HG02870 (cell line): ENCODE data around the gene SLCO3A1.
"Not testable (repeated sequence)": the region's sequence is repeated elsewhere in the genome, so short reads cannot be mapped to it uniquely, and the experiment has no call there.

ENCODE experiments used
- ATAC-seq: cut with Tn5 transposase; IDR thresholded peaks from one replicate; pipeline ENCODE4 v1.9.1; 2021; ENCODE audit warnings: mild to moderate bottlenecking, moderate library complexity; ENCODE audit not compliant: unreplicated experiment

The SLCO3A1 gene

GRCh38 chr15:91956026-91956723, 102.7 kb downstream of the SLCO3A1 start:
- ATAC-seq, result no peak

- ATAC-seq, result no peak
These were observed 107.8 kb downstream of the SLCO3A1 start for GRCh38 chr15:91961357-91961756.

DNA sequence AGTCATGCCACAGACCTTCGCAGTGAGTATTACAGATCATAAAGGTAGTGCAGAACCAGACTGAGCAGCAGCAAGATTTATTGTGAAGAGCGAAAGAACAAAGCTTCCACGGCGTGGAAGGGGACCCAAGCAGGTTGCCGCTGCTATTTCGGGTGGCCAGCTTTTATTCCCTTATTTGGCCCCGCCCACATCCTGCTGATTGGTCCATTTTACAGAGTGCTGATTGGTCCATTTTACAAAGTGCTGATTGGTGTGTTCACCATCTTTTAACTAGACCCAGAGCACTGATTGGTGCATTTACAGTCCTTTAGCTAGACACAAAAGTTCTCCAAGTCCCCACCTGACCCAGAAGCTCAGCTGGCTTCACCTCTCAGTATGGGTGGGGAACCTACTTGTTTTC, 110.2 kb downstream of the SLCO3A1 start:
- not testable (repeated sequence) for ATAC-seq

DNA sequence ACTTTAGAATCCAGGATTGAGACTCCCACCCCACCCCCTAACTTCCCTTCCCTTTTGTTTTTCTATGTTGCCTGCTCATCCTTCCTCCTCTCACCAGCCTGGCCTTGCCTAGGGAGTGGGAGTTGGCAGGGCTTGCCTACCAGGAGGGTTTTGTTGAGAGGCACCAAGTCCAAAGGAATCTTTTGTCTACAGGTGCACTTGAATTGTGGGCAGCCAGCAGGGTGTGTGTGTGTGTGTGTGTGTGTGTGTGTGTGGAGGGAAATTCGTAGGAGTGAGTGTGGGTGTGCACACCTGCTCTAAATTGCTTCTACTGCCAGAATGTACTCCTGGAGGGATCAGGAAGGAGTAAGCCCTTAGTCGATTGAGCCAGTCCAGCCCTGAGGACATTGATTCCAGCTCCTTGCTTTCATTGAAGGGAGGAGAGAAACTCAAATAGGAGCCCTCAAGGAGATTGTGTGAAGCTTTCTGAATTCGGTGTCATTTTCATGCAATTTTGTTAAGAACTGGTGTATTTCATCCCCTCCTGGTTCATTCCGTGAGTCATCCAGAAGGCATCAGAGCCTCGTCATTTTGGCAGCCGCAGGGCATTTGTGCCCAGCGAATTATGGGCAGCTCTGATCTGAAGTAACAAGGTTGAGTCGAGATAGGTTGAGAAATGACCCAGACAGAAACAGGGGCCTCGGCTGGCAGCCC, 112.1 kb downstream of the SLCO3A1 start:
- no peak for ATAC-seq

GRCh38 chr15:91966194-91966552, 112.7 kb downstream of the SLCO3A1 start:
- ATAC-seq, result no peak

DNA sequence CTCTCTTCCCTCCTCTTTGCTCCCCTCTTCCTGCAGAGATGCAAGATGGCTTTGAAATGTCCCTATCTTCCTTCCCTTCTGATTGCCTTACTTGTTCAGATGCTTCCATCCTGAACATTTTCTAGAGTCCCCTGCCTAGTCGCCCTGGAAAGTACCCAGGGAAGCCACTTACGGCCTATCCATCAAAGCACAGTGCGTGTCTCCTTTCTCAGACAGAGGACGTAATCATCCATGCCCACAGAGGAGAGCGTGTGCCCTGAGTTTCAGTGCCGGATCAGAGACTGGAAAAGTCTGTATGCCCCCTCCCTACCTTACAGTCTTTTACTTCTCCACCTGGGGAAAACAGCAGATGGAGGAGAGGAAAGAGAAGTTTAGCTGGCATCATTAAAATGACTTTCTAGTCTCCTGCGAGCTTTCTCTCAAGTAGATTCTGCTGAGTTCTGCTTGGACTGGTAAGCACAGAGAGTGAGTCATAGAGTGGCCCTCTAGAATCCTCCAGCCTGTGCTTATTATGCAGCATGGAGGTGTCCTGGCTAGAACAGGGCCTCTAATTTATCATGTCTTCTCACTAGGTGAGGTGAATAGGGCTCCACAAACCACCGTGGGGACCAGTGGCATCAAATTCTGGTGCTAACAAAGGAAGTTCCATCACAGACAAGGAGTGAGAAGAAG, 114.6 kb downstream of the SLCO3A1 start:
- no peak for ATAC-seq

GRCh38 chr15:91968610-91969009, 115.1 kb downstream of the SLCO3A1 start:
- no peak for ATAC-seq

DNA sequence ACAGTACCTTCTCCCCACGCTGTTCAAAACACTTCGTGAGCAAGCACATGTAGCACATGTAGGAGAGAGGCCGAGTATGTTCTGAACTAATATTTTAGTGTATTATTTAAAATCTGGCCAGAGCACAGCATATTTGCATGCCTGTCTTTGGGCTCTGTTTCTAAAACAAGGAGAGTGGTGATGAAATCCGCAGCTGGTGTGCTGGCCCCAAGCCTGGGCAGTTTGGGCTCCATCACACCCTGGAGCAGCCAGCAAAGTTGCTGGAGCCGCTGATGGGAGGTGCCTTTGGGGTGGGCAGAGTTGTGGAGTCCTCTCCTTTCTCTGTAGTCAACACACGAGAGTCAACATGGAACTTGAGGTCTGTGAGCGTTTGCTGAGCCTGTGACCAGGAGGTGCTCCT, 116.6 kb downstream of the SLCO3A1 start:
- ATAC-seq, result no peak

DNA sequence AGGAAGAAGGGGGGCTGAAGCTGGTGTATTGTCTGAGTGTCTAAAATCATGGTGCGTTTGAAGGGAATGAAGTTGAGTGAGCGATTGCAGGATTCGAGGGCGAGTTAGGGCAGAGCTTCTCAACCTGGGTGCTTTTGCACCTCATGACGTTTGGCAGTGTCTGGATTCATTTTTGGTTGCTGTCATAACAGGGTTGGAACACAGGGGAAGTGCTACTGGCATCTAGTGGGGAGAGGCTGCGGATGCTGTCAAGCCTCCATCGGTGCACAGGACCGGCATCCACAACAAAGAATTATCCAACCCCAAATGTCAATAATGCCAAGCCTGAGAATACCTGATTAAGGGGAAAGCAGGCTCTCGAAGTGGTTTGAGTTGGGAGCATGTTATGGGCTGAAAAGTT, 120.0 kb downstream of the SLCO3A1 start:
- ATAC-seq, result no peak

DNA sequence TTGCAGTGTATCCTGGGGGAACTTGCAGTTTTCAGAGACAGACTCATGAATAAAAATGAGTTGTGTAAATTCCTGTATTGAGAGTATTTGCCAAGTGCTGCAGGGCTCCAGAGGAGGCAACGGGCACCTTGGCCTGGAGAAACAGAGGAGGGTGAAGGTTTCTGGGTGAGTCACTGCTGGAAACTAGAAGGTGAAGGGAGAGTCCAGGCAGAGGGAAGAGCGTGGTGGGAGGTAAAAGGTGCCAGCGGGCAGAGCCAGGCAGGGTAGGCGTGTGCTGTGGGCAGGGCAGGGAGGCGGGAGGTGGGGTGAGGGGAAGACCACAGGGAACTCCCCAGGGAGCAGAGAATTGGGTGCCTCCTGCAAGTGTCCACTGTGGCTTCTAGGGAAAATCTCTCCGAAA, 120.8 kb downstream of the SLCO3A1 start:
- no peak for ATAC-seq

GRCh38 chr15:91975241-91975978, 121.9 kb downstream of the SLCO3A1 start:
- no peak for ATAC-seq

DNA sequence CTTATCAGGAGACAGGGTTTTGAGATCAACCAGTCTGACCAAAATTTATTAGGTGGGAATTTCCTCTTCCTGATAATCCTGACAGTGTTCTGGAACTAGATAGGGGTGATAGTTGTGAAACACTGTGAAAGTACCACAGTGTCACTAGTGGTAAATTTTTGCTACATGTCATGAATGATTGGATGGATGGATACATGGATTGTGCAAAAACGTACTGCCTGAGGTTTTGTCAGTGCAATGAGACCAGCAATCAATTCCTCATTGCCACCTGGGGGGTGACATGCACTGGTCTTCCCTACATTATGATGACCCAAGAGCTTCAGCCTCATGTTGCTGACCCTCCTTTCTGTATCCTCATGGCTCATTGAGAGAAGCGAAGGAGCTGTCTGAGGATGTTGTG, 123.5 kb downstream of the SLCO3A1 start:
- ATAC-seq, result no peak

GRCh38 chr15:91980502-91981267, 127.2 kb downstream of the SLCO3A1 start:
- ATAC-seq, result no peak

DNA sequence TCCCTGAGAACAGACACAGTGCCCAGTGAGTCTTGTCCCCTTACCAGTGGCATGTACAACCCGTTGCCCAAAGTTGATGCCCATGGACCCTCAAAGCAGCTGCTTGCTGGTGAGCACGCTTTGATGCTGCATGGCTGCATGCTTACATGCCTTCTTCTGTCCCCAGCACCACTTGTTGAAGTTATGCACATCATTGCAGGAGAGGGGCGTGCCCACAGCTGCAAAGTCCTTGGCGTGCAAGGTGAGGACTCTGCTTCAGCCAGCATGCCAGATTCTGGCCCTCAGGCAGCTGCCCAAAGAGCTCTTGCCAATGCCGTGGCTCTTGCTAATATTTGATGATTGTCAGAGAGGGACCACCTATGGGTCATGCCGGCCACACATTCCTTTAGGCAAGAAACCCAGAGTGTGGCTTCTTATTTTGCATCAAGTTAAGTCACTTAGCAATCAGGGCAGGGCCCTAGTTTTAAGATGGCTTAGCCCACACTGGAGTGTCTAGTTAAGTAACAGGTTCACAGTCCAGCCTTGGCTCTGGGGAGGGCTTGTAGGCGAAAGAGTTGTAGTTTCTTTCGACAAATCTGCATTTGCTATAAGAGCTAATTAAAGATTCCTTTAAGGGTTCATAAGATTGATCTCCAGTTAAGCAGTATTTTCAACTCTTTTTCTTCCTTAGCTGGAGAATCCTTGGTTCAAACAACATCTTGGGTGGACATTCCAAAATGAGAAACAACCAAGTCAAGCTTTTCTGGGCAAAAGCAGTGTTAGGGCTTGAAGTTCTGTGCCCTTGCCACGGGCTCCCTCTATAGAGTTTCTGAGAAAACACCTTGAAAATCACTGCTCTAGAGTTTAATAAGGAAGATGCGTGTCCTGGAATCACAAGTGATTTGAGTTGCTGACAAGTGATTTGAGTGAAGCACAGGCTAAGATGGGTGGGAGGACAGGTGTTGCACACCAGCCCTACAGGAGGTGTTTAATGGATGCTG, 128.6 kb downstream of the SLCO3A1 start:
- ATAC-seq, result no peak

DNA sequence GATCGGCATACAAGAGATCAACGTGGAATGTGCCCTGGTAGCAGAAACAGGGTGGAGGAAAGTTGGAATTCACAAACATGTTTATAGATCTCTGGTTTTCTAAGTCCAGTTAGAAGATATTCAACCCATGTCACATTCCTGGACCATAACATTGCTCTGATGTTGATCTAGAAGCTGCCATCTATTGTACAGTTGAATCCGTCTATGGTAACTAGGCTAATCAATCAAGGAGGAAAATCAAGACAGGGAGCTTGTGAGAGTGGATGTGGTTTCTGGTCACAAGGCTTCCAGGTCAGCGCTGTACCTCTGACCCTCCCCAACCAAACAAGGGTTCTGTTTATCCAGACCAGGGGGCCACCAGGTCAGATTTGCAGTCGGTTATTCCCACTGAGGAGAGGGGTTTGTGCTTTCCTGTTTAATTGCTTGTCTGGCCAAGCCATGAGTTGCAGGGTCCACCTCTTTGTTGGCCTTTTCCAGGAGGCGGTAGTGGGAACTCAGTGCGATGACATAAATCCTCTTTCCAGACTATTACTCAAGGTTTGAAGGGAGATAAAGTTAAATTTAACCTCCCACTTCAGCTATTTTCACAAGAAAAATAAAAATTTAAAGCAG, 130.3 kb downstream of the SLCO3A1 start:
- ATAC-seq, result no peak

DNA sequence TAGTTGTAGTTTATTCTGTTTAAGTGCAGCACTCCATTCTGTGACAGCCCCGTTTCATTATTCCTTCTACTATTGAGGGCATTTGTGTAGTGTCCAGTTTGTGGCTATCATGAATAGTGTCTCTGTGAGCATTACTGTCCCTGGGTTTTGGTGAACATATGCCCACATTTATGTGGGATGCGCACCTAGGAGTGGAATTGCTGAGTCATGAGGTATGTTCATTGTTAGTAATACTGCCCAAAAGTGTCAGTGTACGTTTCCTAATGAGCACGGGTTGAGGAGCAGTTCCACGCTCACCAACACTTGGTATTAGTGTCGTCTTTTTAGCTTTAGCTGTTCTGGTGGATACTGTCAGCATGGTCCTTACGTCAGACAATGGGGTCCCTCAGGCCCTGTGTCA, 131.8 kb downstream of the SLCO3A1 start:
- ATAC-seq, result no peak

DNA sequence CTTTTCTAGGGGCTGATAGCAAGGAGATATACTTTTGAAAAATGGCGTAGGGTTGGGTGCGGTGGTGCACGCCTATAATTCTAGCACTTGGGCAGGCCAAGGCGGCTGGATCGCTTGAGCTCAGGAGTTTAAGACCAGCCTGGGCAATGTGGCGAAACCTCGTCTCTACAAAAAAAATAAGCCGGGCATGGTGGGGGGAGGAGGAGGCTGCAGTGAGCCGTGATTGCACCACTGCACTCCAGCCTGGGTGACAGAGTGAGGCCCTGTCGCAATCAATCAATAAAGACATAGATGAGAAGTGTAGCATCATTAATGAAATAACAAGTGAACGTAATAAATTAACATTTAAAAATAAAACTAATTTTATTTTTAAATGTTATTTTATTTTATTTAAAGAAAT, 134.6 kb downstream of the SLCO3A1 start:
- ATAC-seq, result no peak

DNA sequence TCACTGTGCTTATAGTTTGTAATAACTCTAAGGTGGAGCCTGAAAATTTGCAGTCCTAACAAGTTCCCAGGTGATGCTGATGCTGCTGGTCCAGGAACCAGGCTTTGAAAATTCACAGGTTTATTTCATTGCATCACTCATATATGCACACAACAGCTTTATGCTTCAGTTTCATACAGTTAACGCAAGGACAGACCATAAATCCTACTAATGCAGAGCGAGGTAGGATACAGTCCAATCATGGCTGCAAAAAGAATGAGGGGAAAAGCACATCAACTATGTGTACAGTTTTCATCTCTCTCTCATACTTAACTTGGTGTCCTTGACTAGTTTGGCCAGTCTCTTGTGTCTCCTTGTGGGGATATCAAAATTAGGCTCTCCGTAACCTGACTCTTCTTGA, 135.1 kb downstream of the SLCO3A1 start:
- ATAC-seq, result no peak

GRCh38 chr15:91989821-91990220, 136.3 kb downstream of the SLCO3A1 start:
- ATAC-seq, result no peak
